Measurements from ENCODE around the gene FGD4.

GRCh38 chr12:32567296-32567674 is 167.9 kb downstream of the FGD4 start:
- TF ChIP-seq RORB (CRISPR knock-in tag; IDR thresholded peaks at IDR 0.05) (no peak), CTCF (IDR thresholded peaks at IDR 0.05) (no peak)

Data from WTC11 (cell line).